ENCODE measurements around the gene CTSO. TPM values are rescaled to one million over a fixed set of nuclear protein-coding genes. Genes with fewer than 3 reads are reported as not detected.

CTSO gene
- total and polyA plus RNA-seq, 2 of the 8 experiments (the other 6 are each of a cell fraction or from before 2014, with no cell fraction given) = 0.39 to 0.41 TPM

- TF ChIP-seq MAFK (IDR thresholded peaks at IDR 0.05; ENCODE audit: low read depth, low read length) = no peak
- no peak for TF ChIP-seq GTF2F1 (IDR thresholded peaks at IDR 0.05; ENCODE audit: borderline replicate concordance, low read depth, low read length)
- TF ChIP-seq SP2 (IDR thresholded peaks at IDR 0.05; ENCODE audit: low read length) = no peak
- no peak for TF ChIP-seq EGR1 (IDR thresholded peaks at IDR 0.05; ENCODE audit: borderline replicate concordance, low read depth, low read length)
- no peak for TF ChIP-seq BACH1 (IDR thresholded peaks at IDR 0.05; ENCODE audit: low read length)
Measured at GRCh38 chr4:155959417-155959816, 5.8 kb upstream of the CTSO start (continued).
